ENCODE results near the gene ACTL6B.
"Not testable (repeated sequence)": the region's sequence is repeated elsewhere in the genome, so short reads cannot be mapped to it uniquely, and the experiment has no call there.

Gene ACTL6B

GRCh38 chr7:100667331-100668068, 11.3 kb upstream of the ACTL6B start:
- Mint-ChIP-seq H3K9me3 (no peaks in the 10 kb centered on the region), H3K4me1 (no peaks in the 10 kb centered on the region), H3K4me3 (no peak overlapping the region), H3K36me3 (no peaks in the 10 kb centered on the region), H3K27ac (no peak overlapping the region)
- no peak for DNase-seq (ENCODE audit: low spot score in 2 of 2)
- ATAC-seq = no peak

GRCh38 chr7:100665168-100665726, 9.0 kb upstream of the ACTL6B start:
- Mint-ChIP-seq H3K4me3 (no peak overlapping the region), H3K27ac (no peak overlapping the region), H3K36me3 (no peaks in the 10 kb centered on the region), H3K4me1 (no peaks in the 10 kb centered on the region), H3K9me3 (no peaks in the 10 kb centered on the region)
- DNase-seq (ENCODE audit: low spot score in 2 of 2) = no peak
- no peak for ATAC-seq

- not testable (repeated sequence) for ATAC-seq; H3K36me3 Mint-ChIP-seq; H3K4me1 Mint-ChIP-seq; H3K27ac Mint-ChIP-seq; DNase-seq (ENCODE audit: low spot score in 2 of 2); H3K9me3 Mint-ChIP-seq; H3K4me3 Mint-ChIP-seq
Observed at GRCh38 chr7:100662194-100662776, 6.0 kb upstream of the ACTL6B start.

- Mint-ChIP-seq H3K4me1 (peaks cover 7% of the 10 kb centered on the region), H3K36me3 (no peaks in the 10 kb centered on the region), H3K4me3 (no peak overlapping the region), H3K9me3 (no peaks in the 10 kb centered on the region), H3K27ac (no peak overlapping the region)
- no peak for ATAC-seq
- DNase-seq (ENCODE audit: low spot score in 2 of 2) = no peak
Observed at GRCh38 chr7:100654908-100655831, 1.1 kb downstream of the ACTL6B start.

DNA sequence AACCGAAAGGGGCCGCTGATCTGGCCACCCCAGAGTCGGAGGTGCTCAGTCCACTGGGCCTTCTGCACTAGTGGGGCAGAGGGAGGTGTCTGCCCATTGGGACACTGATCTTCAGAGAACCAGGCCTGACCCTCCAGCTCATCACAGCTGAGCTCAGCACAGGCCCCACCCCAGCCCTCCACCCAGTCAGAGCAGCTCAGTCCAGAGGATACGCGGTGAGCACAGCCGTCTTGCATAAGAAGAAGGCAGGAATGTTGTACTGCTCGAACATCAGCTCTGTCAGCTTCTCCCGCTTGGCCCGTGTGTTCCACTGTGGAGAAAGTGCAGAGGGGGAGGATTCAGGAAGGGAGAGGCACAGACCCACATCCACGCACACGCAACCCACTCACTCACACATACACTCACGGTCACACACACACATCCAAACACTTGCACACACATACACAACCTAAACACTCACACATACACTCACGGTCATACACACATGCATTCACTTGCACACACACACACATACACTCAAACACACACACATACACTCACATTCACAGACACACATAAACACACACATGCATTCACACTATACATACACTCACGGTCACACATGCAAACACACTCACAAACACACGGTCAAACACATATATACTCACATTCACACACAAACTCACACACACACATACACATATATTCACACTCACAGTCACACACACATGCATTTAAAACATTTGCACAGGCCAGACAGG, 6.3 kb downstream of the ACTL6B start:
- DNase-seq (ENCODE audit: low spot score in 2 of 2) (no peak), ATAC-seq (no peak)
- Mint-ChIP-seq H3K4me3 (no peak overlapping the region), H3K4me1 (peaks cover 6% of the 10 kb centered on the region), H3K36me3 (no peaks in the 10 kb centered on the region), H3K27ac (no peak overlapping the region), H3K9me3 (no peaks in the 10 kb centered on the region)

GRCh38 chr7:100642534-100642907, 13.7 kb downstream of the ACTL6B start:
- no peak overlapping the region for H3K27ac Mint-ChIP-seq
- peak; percentile 71 for ATAC-seq
- DNase-seq (ENCODE audit: low spot score in 2 of 2) = no peak
- no peaks in the 10 kb centered on the region for H3K9me3 Mint-ChIP-seq
- peaks cover 5% of the 10 kb centered on the region for H3K36me3 Mint-ChIP-seq
- no peak overlapping the region for H3K4me3 Mint-ChIP-seq
- no peaks in the 10 kb centered on the region for H3K4me1 Mint-ChIP-seq

GRCh38 chr7:100641860-100642533, 14.3 kb downstream of the ACTL6B start:
- no peak overlapping the region for H3K27ac Mint-ChIP-seq
- no peak overlapping the region for H3K4me3 Mint-ChIP-seq
- no peaks in the 10 kb centered on the region for H3K4me1 Mint-ChIP-seq
- DNase-seq (ENCODE audit: low spot score in 2 of 2) (no peak), ATAC-seq (no peak)
- H3K9me3 Mint-ChIP-seq = no peaks in the 10 kb centered on the region
- peaks cover 5% of the 10 kb centered on the region for H3K36me3 Mint-ChIP-seq

DNA sequence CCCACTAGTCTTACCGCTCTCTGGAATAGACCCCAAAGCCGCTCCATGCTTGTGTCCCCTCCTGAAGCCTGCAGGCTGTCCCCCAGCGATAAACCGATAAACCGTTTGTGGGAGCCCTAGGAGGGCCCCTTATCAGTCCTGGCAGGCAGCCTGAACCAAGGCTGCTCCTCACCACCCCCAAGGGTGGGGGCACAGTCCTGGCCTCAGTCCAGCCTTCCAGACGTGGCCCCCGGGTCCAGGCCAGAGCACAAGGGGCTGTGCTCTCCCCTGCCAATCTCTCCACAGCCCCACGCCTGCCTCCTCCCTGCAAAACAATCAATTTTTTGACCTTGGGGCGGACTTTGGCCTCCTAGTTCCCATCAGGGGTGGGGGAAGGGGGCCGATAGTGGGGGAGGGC, 14.8 kb downstream of the ACTL6B start, which contains the start of gene TFR2:
Gene TFR2 (minus strand): TSS at position 90 of the 397 bp plus-strand sequence. CDS start 43 bp downstream, at position 47.
- no peaks in the 10 kb centered on the region for H3K4me1 Mint-ChIP-seq
- ATAC-seq (no peak), DNase-seq (ENCODE audit: low spot score in 2 of 2) (no peak)
- peaks cover 5% of the 10 kb centered on the region for H3K36me3 Mint-ChIP-seq
- no peaks in the 10 kb centered on the region for H3K9me3 Mint-ChIP-seq
- no peak within 1 kb of the TSS for H3K4me3 Mint-ChIP-seq
- no peak within 1 kb of the TSS for H3K27ac Mint-ChIP-seq

GRCh38 chr7:100640517-100641440, 15.5 kb downstream of the ACTL6B start:
- H3K36me3 Mint-ChIP-seq = peaks cover 11% of the 10 kb centered on the region
- ATAC-seq (no peak), DNase-seq (ENCODE audit: low spot score in 2 of 2) (no peak)
- H3K4me1 Mint-ChIP-seq = no peaks in the 10 kb centered on the region
- no peak overlapping the region for H3K4me3 Mint-ChIP-seq
- no peaks in the 10 kb centered on the region for H3K9me3 Mint-ChIP-seq
- no peak overlapping the region for H3K27ac Mint-ChIP-seq

DNA sequence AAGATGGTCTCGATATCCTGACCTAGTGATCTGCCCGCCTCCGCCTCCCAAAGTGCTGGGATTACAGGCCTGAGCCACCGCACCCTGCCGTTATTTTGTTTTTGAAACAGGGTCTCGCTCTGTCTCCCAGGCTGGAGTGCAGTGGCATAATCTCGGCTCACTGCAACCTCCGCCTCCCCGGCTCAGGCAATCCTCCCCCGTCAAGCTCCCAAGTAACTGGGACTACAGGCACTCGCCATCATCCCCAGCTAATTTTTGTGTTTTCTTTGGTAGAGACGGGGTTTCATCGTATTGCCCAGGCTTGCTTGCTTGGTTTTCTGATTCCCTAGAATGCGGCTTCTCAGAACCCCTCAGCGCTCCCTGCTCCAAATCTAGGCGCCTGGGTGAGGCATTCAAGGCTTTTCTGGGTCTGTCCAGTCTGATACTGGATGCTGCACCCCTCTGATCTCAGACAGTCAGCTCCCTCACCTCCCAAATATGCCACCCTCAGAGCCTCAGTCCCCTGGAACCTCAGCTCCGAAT, 16.2 kb downstream of the ACTL6B start:
- ATAC-seq (no peak), DNase-seq (ENCODE audit: low spot score in 2 of 2) (no peak)
- H3K27ac Mint-ChIP-seq = no peak overlapping the region
- H3K9me3 Mint-ChIP-seq = no peaks in the 10 kb centered on the region
- peaks cover 15% of the 10 kb centered on the region for H3K36me3 Mint-ChIP-seq
- H3K4me1 Mint-ChIP-seq = no peaks in the 10 kb centered on the region
- H3K4me3 Mint-ChIP-seq = no peak overlapping the region

GRCh38 chr7:100632951-100633717, 23.1 kb downstream of the ACTL6B start:
- Mint-ChIP-seq H3K4me3 (peak overlapping the region; percentile 80), H3K4me1 (peaks cover 37% of the 10 kb centered on the region), H3K9me3 (no peaks in the 10 kb centered on the region), H3K27ac (peak overlapping the region; percentile 92), H3K36me3 (peaks cover 23% of the 10 kb centered on the region)
- peak; percentile 84 for ATAC-seq
- peak; percentile 48 to 83 for DNase-seq (ENCODE audit: low spot score in 2 of 2)

DNA sequence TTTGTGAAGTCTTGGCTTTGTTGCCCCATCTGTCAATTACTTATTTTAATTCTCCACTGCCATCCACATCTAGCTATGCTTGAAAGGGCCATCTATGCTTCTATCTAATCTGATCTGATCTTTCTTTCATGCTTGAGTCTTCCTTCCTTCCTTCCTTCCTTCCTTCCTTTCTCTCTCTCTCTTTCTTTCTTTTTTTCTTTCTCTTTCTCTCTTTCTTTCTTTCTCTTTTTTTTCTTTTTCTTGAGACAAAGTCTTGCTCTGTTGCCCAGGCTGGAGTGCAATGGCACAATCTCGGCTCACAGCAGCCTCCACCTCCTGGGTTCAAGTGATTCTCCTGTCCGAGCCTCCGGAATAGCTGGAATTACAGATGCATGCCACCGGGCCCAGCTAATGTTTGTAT, 26.2 kb downstream of the ACTL6B start:
- Mint-ChIP-seq H3K4me1 (peaks cover 62% of the 10 kb centered on the region), H3K27ac (peak overlapping the region; percentile 68), H3K36me3 (peaks cover 14% of the 10 kb centered on the region), H3K4me3 (no peak overlapping the region), H3K9me3 (no peaks in the 10 kb centered on the region)
- ATAC-seq (no peak), DNase-seq (ENCODE audit: low spot score in 2 of 2) (no peak)
